Mammary microvascular endothelial cell (primary cell): ENCODE results near the gene FBXL15. TPM values are rescaled to one million over a fixed set of nuclear protein-coding genes. Genes with fewer than 3 reads are reported as not detected.

Experiments
- total RNA-seq: library from RNA; depleted of rRNA; stranded (reverse); fragments of >200 nt; gene quantifications from 2 replicates; pipeline ENCODE4 v1.2.3, GENCODE V29; 2015

Gene FBXL15
- 10.4 and 12.7 TPM in 2 replicates for total RNA-seq

GRCh38 chr10:102420714-102421506, at the start of gene FBXL15:
FBXL15 (plus strand) TSS chr10:102420836; CDS start chr10:102421130, 294 bp downstream.

GRCh38 chr10:102395400-102396316, 25.0 kb upstream of the FBXL15 start, which contains the start of gene NFKB2:
NFKB2 (plus strand) TSS chr10:102395705; CDS start chr10:102395960, 255 bp downstream.

GRCh38 chr10:102418622-102419268, 1.9 kb upstream of the FBXL15 start, which contains the start of gene PSD:
PSD (minus strand) TSS chr10:102418785; CDS start chr10:102417038, 1,747 bp downstream.

GRCh38 chr10:102432162-102432950, 11.7 kb downstream of the FBXL15 start, which contains the start of gene CUEDC2:
CUEDC2 (minus strand) TSS chr10:102432574; CDS start chr10:102425188, 7,386 bp downstream.

GRCh38 chr10:102451105-102451969, 30.7 kb downstream of the FBXL15 start, which contains the start of gene C10orf95:
C10orf95 (minus strand) TSS chr10:102451543; CDS start chr10:102451093, 450 bp downstream.

Other genes with a start within 250 kb of the FBXL15 start
- gene ELOVL3, start 194.5 kb upstream of the FBXL15 start, total RNA-seq = not detected in 2 replicates
- not detected in 2 replicates for gene PITX3, start 179.3 kb upstream of the FBXL15 start, total RNA-seq
- 39.7 and 44.3 TPM in 2 replicates for gene GBF1, start 175.3 kb upstream of the FBXL15 start, total RNA-seq
- 38.9 and 42.8 TPM in 2 replicates for gene NFKB2, start 25.1 kb upstream of the FBXL15 start, total RNA-seq
- not detected in 2 replicates for gene PSD, start 2.1 kb upstream of the FBXL15 start, total RNA-seq
- gene CUEDC2, start 11.7 kb downstream of the FBXL15 start, total RNA-seq = 57.9 and 74.5 TPM in 2 replicates
- not detected in 2 replicates for gene C10orf95, start 30.7 kb downstream of the FBXL15 start, total RNA-seq
- gene ACTR1A, start 81.9 kb downstream of the FBXL15 start, total RNA-seq = 198 and 213 TPM in 2 replicates
- gene SUFU, start 83.1 kb downstream of the FBXL15 start, total RNA-seq = 5.1 and 7.0 TPM in 2 replicates
- 141 and 150 TPM in 2 replicates for gene TRIM8, start 223.6 kb downstream of the FBXL15 start, total RNA-seq